ENCODE data around the gene CD79A.

DNA sequence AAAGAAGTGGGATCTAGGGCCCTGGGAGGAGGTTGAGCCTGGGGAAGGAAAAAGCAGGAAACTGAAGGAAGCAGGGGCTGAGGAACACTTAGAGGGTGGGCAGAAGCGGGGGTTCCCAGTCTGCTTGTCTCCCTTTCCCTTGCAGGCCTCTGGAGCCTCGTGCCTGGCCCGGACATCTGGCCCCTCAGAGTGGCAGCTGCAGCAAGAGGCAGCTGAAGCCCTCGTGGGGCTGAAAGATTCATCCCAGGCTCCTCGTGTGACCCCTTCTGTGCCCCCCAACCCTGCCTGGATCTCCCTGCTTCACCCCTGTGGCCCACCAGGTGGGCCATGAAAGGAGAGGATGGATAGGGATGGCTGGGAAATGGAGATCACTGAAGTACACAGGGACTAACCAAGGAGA, 26.7 kb upstream of the CD79A start:
- TF ChIP-seq, protein P1, sequence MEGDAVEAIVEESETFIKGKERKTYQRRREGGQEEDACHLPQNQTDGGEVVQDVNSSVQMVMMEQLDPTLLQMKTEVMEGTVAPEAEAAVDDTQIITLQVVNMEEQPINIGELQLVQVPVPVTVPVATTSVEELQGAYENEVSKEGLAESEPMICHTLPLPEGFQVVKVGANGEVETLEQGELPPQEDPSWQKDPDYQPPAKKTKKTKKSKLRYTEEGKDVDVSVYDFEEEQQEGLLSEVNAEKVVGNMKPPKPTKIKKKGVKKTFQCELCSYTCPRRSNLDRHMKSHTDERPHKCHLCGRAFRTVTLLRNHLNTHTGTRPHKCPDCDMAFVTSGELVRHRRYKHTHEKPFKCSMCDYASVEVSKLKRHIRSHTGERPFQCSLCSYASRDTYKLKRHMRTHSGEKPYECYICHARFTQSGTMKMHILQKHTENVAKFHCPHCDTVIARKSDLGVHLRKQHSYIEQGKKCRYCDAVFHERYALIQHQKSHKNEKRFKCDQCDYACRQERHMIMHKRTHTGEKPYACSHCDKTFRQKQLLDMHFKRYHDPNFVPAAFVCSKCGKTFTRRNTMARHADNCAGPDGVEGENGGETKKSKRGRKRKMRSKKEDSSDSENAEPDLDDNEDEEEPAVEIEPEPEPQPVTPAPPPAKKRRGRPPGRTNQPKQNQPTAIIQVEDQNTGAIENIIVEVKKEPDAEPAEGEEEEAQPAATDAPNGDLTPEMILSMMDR (IDR thresholded peaks at IDR 0.05) = no peak
- no peak for TF ChIP-seq POLR2A (IDR thresholded peaks at IDR 0.05)

Measured in right lobe of liver (tissue), 4 donors.